Measurements from ENCODE around the gene TTF2. TPM values are rescaled to one million over a fixed set of nuclear protein-coding genes. Genes with fewer than 3 reads are reported as not detected.

The TTF2 gene
- polyA plus RNA-seq, 1 experiment, result 12.4 TPM

- ChIA-PET POLR2A (no interaction called here), CTCF (no interaction called here)
- H3K27ac ChIP-seq (ENCODE audit: low read depth, low read length), result no peak overlapping the region
- no peaks in the 10 kb centered on the region for H3K9me3 ChIP-seq (ENCODE audit: control insufficient read depth, insufficient read depth, low read length)
- DNase-seq (ENCODE audit: low read depth, low spot score), result no peak
- peaks cover 3% of the 10 kb centered on the region for H3K27me3 ChIP-seq (ENCODE audit: control insufficient read depth, insufficient read depth, low read length)
- H3K4me3 ChIP-seq (ENCODE audit: low read depth, low read length), result no peak overlapping the region
- no peak for TF ChIP-seq CTCF (IDR thresholded peaks at IDR 0.05; ENCODE audit: low read depth, low read length)
Measured at GRCh38 chr1:117026361-117026760, 33.8 kb upstream of the TTF2 start.

DNA sequence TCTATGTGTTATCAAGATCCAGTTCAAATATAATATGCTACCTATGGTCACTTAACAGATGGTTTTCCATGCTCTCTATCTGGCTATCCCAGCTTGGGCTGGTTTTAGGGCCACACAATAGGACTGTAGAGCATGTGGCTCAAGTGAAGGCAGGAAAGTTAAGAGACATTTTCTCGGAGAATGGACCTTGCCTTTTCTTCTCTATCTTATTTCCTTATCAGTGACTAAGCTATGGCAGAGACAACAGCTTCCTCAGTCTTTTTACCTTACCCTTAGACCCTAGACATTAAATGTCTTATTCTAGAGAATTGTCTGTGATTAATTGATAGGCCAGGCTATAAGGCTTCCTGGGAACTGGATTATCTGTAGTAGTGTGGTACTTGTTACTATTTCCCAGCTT lies 30.4 kb upstream of the TTF2 start:
- ChIA-PET CTCF (no interaction called here), POLR2A (no interaction called here)
- no peak for TF ChIP-seq CTCF (IDR thresholded peaks at IDR 0.05; ENCODE audit: low read depth, low read length)

DNA sequence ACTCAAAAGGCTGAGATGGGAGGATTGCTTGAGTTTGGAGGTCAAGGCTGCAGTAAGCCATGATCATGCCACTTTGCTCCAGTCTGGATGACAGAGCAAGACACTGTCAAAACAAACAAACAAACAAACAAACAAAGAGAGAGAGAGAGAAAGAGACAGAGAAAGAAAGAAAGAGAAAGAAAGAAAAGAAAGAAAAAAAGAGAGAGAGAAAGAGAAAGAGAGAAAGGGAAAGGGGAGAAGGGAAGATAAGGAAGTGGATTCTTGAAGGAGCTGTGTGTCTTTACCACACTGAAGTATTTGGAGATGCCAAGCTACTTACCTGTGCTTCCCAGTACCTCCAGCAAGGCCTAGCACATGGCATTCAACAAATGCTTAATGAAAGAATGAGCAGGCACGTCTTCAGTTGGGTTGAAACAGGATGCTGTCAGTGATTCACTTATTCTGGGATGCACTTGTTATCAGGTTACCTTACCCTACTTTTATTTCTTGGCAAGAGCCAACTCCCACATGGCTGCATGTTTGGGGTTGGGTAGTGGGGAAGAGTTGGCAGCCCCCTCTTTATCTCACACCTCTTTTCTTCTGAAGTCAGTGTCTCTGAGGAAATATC lies 29.8 kb upstream of the TTF2 start:
- ChIA-PET CTCF (no interaction called here), POLR2A (no interaction called here)
- Histone ChIP-seq H3K27ac (ENCODE audit: low read depth, low read length) (no peak overlapping the region), H3K27me3 (ENCODE audit: control insufficient read depth, insufficient read depth, low read length) (peaks cover 3% of the 10 kb centered on the region), H3K4me3 (ENCODE audit: low read depth, low read length) (no peak overlapping the region), H3K9me3 (ENCODE audit: control insufficient read depth, insufficient read depth, low read length) (no peaks in the 10 kb centered on the region)
- TF ChIP-seq CTCF (IDR thresholded peaks at IDR 0.05; ENCODE audit: low read depth, low read length), result no peak
- DNase-seq (ENCODE audit: low read depth, low spot score), result no peak

More for the DNA sequence above, 30.4 kb upstream of the TTF2 start:
- Histone ChIP-seq H3K27ac (ENCODE audit: low read depth, low read length) (no peak overlapping the region), H3K27me3 (ENCODE audit: control insufficient read depth, insufficient read depth, low read length) (peaks cover 3% of the 10 kb centered on the region), H3K4me3 (ENCODE audit: low read depth, low read length) (no peak overlapping the region), H3K9me3 (ENCODE audit: control insufficient read depth, insufficient read depth, low read length) (no peaks in the 10 kb centered on the region)
- DNase-seq (ENCODE audit: low read depth, low spot score), result no peak

- no peaks in the 10 kb centered on the region for H3K9me3 ChIP-seq (ENCODE audit: control insufficient read depth, insufficient read depth, low read length)
- H3K4me3 ChIP-seq (ENCODE audit: low read depth, low read length), result no peak overlapping the region
- H3K27me3 ChIP-seq (ENCODE audit: control insufficient read depth, insufficient read depth, low read length), result peaks cover 3% of the 10 kb centered on the region
- no peak overlapping the region for H3K27ac ChIP-seq (ENCODE audit: low read depth, low read length)
- ChIA-PET POLR2A (no interaction called here), CTCF (no interaction called here)
- no peak for TF ChIP-seq CTCF (IDR thresholded peaks at IDR 0.05; ENCODE audit: low read depth, low read length)
- no peak for DNase-seq (ENCODE audit: low read depth, low spot score)
Measured at GRCh38 chr1:117032266-117032665, 27.9 kb upstream of the TTF2 start.

DNA sequence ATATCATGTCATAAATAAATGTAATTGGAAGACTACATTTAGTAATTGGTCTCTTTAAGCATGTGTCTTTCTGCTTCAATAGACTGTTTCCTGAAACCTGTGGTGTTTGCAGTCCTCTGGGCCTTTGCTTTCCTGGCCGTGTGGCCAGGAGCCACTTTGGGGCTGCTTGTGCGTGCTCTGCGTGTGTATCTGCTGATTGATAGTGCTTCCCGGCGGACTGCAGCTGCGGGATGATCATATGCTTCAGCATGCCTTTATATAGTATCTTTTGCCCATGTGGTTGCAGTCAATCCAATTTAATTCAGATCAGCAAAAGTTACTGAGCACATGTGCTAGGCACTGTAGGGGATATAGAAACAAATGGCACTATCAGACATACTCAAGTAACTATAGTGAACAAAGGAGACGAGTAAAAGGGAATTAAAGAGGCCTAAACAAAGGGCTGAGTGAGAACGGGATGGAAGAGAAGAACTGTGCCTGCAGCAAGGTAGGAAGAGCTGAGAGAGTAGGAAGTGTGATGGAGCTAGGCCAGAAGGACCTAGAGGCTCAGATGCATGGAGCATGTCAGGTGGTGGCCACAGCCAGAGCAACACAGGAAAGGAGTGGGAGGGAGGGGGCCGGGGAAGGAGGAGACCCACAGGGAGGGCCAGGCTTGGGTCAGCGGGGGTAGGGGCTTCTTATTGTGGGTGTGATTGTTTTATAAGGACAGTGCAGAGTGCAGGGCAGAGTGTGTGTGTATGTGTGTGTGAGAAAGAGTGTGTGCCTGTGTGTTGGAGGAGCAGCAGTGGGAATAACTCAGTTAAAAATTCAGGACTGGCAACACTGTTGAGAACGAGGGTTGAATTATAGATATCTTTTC lies 27.2 kb upstream of the TTF2 start:
- POLR2A ChIA-PET, result no interaction called here
- Histone ChIP-seq H3K9me3 (ENCODE audit: control insufficient read depth, insufficient read depth, low read length) (no peaks in the 10 kb centered on the region), H3K27me3 (ENCODE audit: control insufficient read depth, insufficient read depth, low read length) (peaks cover 3% of the 10 kb centered on the region), H3K27ac (ENCODE audit: low read depth, low read length) (no peak overlapping the region), H3K4me3 (ENCODE audit: low read depth, low read length) (no peak overlapping the region)
- no peak for TF ChIP-seq CTCF (IDR thresholded peaks at IDR 0.05; ENCODE audit: low read depth, low read length)
- CTCF ChIA-PET, result no interaction called here
- DNase-seq (ENCODE audit: low read depth, low spot score), result no peak

Measured in AG04450 (cell line).